ENCODE data around the gene CRLF1. TPM values are rescaled to one million over a fixed set of nuclear protein-coding genes. Genes with fewer than 3 reads are reported as not detected.

The CRLF1 gene
- total RNA-seq, 4 donors from 2014 or later: 41.5 to 153 (median 59.6) TPM

- peaks cover 53 to 90% (median 86%) of the 10 kb centered on the region in 4 donors for H3K4me1 ChIP-seq
- H3K4me3 ChIP-seq: no peak overlapping the region
Observed at GRCh38 chr19:18647807-18648206, 41.2 kb upstream of the CRLF1 start.

GRCh38 chr19:18647371-18647767, 40.8 kb upstream of the CRLF1 start:
- no peak for DNase-seq (ENCODE audit: extremely low spot score)
- Histone ChIP-seq H3K27me3 (peaks cover 0 to 4% (median 0%) of the 10 kb centered on the region in 4 donors), H3K9me3 (no peaks in the 10 kb centered on the region), H3K4me3 (no peak overlapping the region), H3K4me1 (peaks cover 53 to 85% (median 82%) of the 10 kb centered on the region in 4 donors), H3K27ac (replicated peaks in 1 of 4) (peak overlapping the region; percentile 83 to 88 (median 85)), H3K36me3 (no peaks in the 10 kb centered on the region)
- intact Hi-C loops (cut with DNase I): no loop called here
- 96% methylated on average over 1 of the region's 1 CpG for WGBS
- TF ChIP-seq CTCF (IDR thresholded peaks at IDR 0.05) (no peak), POLR2AphosphoS5 (IDR thresholded peaks at IDR 0.05) (no peak), POLR2A (IDR thresholded peaks at IDR 0.05; ENCODE audit: low read depth) (no peak), EP300 (IDR thresholded peaks at IDR 0.05) (no peak)

More at GRCh38 chr19:18647807-18648206, 41.2 kb upstream of the CRLF1 start:
- Histone ChIP-seq H3K27ac (replicated peaks in 1 of 4) (peak overlapping the region; percentile 83 to 88 (median 85)), H3K36me3 (no peaks in the 10 kb centered on the region), H3K9me3 (no peaks in the 10 kb centered on the region), H3K27me3 (peaks cover 0 to 4% (median 0%) of the 10 kb centered on the region in 4 donors)
- DNase-seq (ENCODE audit: extremely low spot score): no peak
- intact Hi-C loops (cut with DNase I): no loop called here
- no peak for TF ChIP-seq POLR2AphosphoS5 (IDR thresholded peaks at IDR 0.05)
- no peak for TF ChIP-seq EP300 (IDR thresholded peaks at IDR 0.05)
- no peak for TF ChIP-seq POLR2A (IDR thresholded peaks at IDR 0.05; ENCODE audit: low read depth)
- TF ChIP-seq CTCF (IDR thresholded peaks at IDR 0.05): no peak
- WGBS: 89% methylated on average over 8 of the region's 10 CpGs

GRCh38 chr19:18646535-18647370, 40.2 kb upstream of the CRLF1 start:
- TF ChIP-seq POLR2A (IDR thresholded peaks at IDR 0.05; ENCODE audit: low read depth): no peak
- no peak for TF ChIP-seq CTCF (IDR thresholded peaks at IDR 0.05)
- TF ChIP-seq POLR2AphosphoS5 (IDR thresholded peaks at IDR 0.05): no peak
- TF ChIP-seq EP300 (IDR thresholded peaks at IDR 0.05): no peak
- Histone ChIP-seq H3K4me1 (peaks cover 48 to 79% (median 76%) of the 10 kb centered on the region in 4 donors), H3K9me3 (no peaks in the 10 kb centered on the region), H3K27ac (replicated peaks in 1 of 4) (peak overlapping the region in 1 of 4 donors; percentile 85), H3K36me3 (no peaks in the 10 kb centered on the region), H3K4me3 (no peak overlapping the region), H3K27me3 (peaks cover 0 to 4% (median 0%) of the 10 kb centered on the region in 4 donors)
- no peak for DNase-seq (ENCODE audit: extremely low spot score)
- WGBS: 89% methylated on average over 33 of the region's 34 CpGs
- intact Hi-C loops (cut with DNase I): no loop called here

GRCh38 chr19:18645035-18645511, 38.5 kb upstream of the CRLF1 start:
- 54% methylated on average over 6 of the region's 13 CpGs for WGBS

More at GRCh38 chr19:18645035-18645511, 38.5 kb upstream of the CRLF1 start:
- Histone ChIP-seq H3K4me3 (peak overlapping the region; percentile 15 to 27 (median 24)), H3K36me3 (peaks cover 0 to 5% (median 0%) of the 10 kb centered on the region in 4 donors), H3K9me3 (no peaks in the 10 kb centered on the region), H3K27me3 (peaks cover 0 to 4% (median 0%) of the 10 kb centered on the region in 4 donors), H3K4me1 (peaks cover 31 to 64% (median 60%) of the 10 kb centered on the region in 4 donors), H3K27ac (replicated peaks in 1 of 4) (peak overlapping the region; percentile 58 to 65 (median 60))
- DNase-seq (ENCODE audit: extremely low spot score): no peak
- intact Hi-C loops (cut with DNase I): no loop called here
- no peak for TF ChIP-seq POLR2A (IDR thresholded peaks at IDR 0.05; ENCODE audit: low read depth)
- no peak for TF ChIP-seq POLR2AphosphoS5 (IDR thresholded peaks at IDR 0.05)
- TF ChIP-seq CTCF (IDR thresholded peaks at IDR 0.05): no peak
- TF ChIP-seq EP300 (IDR thresholded peaks at IDR 0.05): no peak

Data from esophagus muscularis mucosa (tissue), 4 donors.